ENCODE data around the gene SIRPG. TPM values are rescaled to one million over a fixed set of nuclear protein-coding genes. Genes with fewer than 3 reads are reported as not detected.

The SIRPG gene
- total and polyA plus RNA-seq, 2 of the 13 experiments (the other 11 are each of a cell fraction or from before 2014, with no cell fraction given): not detected

DNA sequence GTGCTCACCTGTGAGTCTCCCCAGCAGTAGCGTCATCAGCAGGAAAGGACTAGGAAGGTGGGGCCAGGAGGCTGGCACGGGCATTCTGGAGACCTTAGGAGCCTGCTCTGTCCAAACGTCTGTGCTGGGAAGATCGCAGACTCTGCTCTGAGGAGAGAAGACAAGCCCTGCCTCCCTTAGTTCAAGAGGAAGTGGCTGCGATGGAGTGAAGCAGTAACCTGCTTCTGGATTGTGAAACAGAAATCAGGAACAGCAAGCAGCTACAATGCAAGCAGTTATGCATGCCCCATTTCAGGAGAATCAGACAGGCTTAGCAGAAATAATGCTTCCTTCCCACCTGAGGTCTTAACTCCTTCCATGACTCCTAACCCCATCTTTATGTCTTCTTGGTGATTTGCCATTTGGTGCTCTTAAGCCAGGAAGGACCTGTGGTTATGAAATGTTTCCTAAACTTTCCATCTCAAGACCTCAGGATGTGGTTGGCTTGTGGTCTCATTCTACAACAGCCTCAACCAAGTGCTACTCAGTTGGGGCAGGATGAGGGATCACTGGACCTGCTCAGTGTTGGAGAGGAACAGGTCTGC, 37.6 kb downstream of the SIRPG start, which contains the start of gene SIRPB1:
Gene SIRPB1 (minus strand): TSS at position 149 of the 584 bp plus-strand sequence. CDS start 65 bp downstream, at position 84.
- no peak within 1 kb of the TSS for H3K9ac ChIP-seq (ENCODE audit: insufficient read depth, low read depth, low read length)
- no peak within 1 kb of the TSS for H2AFZ ChIP-seq (ENCODE audit: low read length)
- no peak within 1 kb of the TSS for H3K4me2 ChIP-seq (ENCODE audit: low read depth, low read length)
- no peak within 1 kb of the TSS for H3K27ac ChIP-seq (ENCODE audit: extremely low read length, insufficient read depth, low read length)
- H3K9me3 ChIP-seq (ENCODE audit: low read length): no peaks in the 10 kb centered on the region
- H3K4me3 ChIP-seq (replicated peaks in 1 of 3; ENCODE audit: insufficient read depth in 1 of 3, low read depth in 2 of 3, low read length in 3 of 3): no peak within 1 kb of the TSS
- in situ Hi-C loops (cut with HindIII; ENCODE audit: extremely low pct_ligation_motif_present, low pct_unique_long_range_greater_than_20kb) (no loop called here), intact Hi-C loops (cut with micrococcal nuclease; ENCODE audit: unreplicated experiment) (no loop called here)
- CTCF ChIA-PET (ENCODE audit: low intra/inter-chr PET ratio, low total read pairs): no interaction called here
- BruUV-seq (replicated peaks): no TSS peak
- TF ChIP-seq RBAK (CRISPR knock-in tag; IDR thresholded peaks at IDR 0.05): no peak
- ATAC-seq: no peak
- H4K20me1 ChIP-seq (ENCODE audit: insufficient read depth, low read length): no peaks in the 10 kb centered on the region
- no peak for FAIRE-seq
- H3K27me3 ChIP-seq (ENCODE audit: control insufficient read depth in 1 of 2, insufficient read depth in 2 of 2, low read length in 2 of 2): no peaks in the 10 kb centered on the region; a peak in 1 of 5 replicates
- no peaks in the 10 kb centered on the region for H3K79me2 ChIP-seq (ENCODE audit: insufficient read depth, low read length)
- peak; percentile 0 for DNase-seq (ENCODE audit: low spot score)
- 9% methylated on average over 5 of the region's 5 CpGs for WGBS (ENCODE audit: low lambda C conversion rate)
- POLR2A ChIA-PET: no interaction called here
- no peaks in the 10 kb centered on the region for H3K4me1 ChIP-seq (ENCODE audit: insufficient read depth, low read length)
- no peaks in the 10 kb centered on the region for H3K36me3 ChIP-seq (replicated peaks in 1 of 2; ENCODE audit: control insufficient read depth in 1 of 2, insufficient read depth in 2 of 2, low read length in 2 of 2)

- no TSS peak for BruUV-seq (replicated peaks)
- ATAC-seq: no peak
- H2AFZ ChIP-seq (ENCODE audit: low read length): no peak overlapping the region
- no peaks in the 10 kb centered on the region for H4K20me1 ChIP-seq (ENCODE audit: insufficient read depth, low read length)
- no peak overlapping the region for H3K27ac ChIP-seq (ENCODE audit: extremely low read length, insufficient read depth, low read length)
- TF ChIP-seq SRF (IDR thresholded peaks at IDR 0.05; ENCODE audit: low read depth, low read length) (no peak), ZNF749 (CRISPR knock-in tag; IDR thresholded peaks at IDR 0.05; ENCODE audit: borderline replicate concordance) (no peak), SSRP1 (CRISPR knock-in tag; IDR thresholded peaks at IDR 0.05) (no peak), EZH2 (conservative IDR thresholded peaks at IDR 0.05; ENCODE audit: low read depth, low read length) (no peak), KAT2B (IDR thresholded peaks at IDR 0.05; ENCODE audit: borderline replicate concordance, low read depth, low read length) (no peak), ZNF513 (CRISPR knock-in tag; conservative IDR thresholded peaks at IDR 0.05) (no peak), PCBP1 (IDR thresholded peaks at IDR 0.05; ENCODE audit: borderline replicate concordance, low read depth, low read length) (no peak), ZNF501 (CRISPR knock-in tag; IDR thresholded peaks at IDR 0.05) (no peak), ZNF775 (CRISPR knock-in tag; IDR thresholded peaks at IDR 0.05; ENCODE audit: borderline replicate concordance) (no peak), FOXA3 (CRISPR knock-in tag; IDR thresholded peaks at IDR 0.05) (no peak)
- peak; percentile 0 for DNase-seq (ENCODE audit: low spot score)
- no peaks in the 10 kb centered on the region for H3K79me2 ChIP-seq (ENCODE audit: insufficient read depth, low read length)
- no peak overlapping the region for H3K4me2 ChIP-seq (ENCODE audit: low read depth, low read length)
- H3K27me3 ChIP-seq (ENCODE audit: control insufficient read depth in 1 of 2, insufficient read depth in 2 of 2, low read length in 2 of 2): no peaks in the 10 kb centered on the region; a peak in 1 of 5 replicates
- intact Hi-C loops (cut with micrococcal nuclease; ENCODE audit: unreplicated experiment) (no loop called here), in situ Hi-C loops (cut with HindIII; ENCODE audit: extremely low pct_ligation_motif_present, low pct_unique_long_range_greater_than_20kb) (no loop called here)
- H3K4me1 ChIP-seq (ENCODE audit: insufficient read depth, low read length): no peaks in the 10 kb centered on the region
- ChIA-PET POLR2A (no interaction called here), CTCF (ENCODE audit: low intra/inter-chr PET ratio, low total read pairs) (no interaction called here)
- H3K36me3 ChIP-seq (replicated peaks in 1 of 2; ENCODE audit: control insufficient read depth in 1 of 2, insufficient read depth in 2 of 2, low read length in 2 of 2): no peaks in the 10 kb centered on the region
- no peak for FAIRE-seq
- no peak overlapping the region for H3K4me3 ChIP-seq (replicated peaks in 1 of 3; ENCODE audit: insufficient read depth in 1 of 3, low read depth in 2 of 3, low read length in 3 of 3)
- no peaks in the 10 kb centered on the region for H3K9me3 ChIP-seq (ENCODE audit: low read length)
- H3K9ac ChIP-seq (ENCODE audit: insufficient read depth, low read depth, low read length): no peak overlapping the region
These were observed 38.5 kb downstream of the SIRPG start for GRCh38 chr20:1618954-1619540.
